Neural crest cell (in vitro differentiated cells): Measurements from ENCODE around the gene CILP2. TPM values are rescaled to one million over a fixed set of nuclear protein-coding genes. Genes with fewer than 3 reads are reported as not detected.
A peak's percentile ranks its signal among the peaks of the same experiment; 100 is the strongest.

ENCODE experiments used
- DNase-seq: peaks from one replicate; pipeline ENCODE4 v3.0.0; 2021; ENCODE audit warnings: low read depth, mixed read lengths, low spot score
- H3K27ac Mint-ChIP-seq: one replicate; pipeline ENCODE4 v1.8.0; 2021; ENCODE audit warnings: mild to moderate bottlenecking, mixed read lengths; ENCODE audit not compliant: unreplicated experiment
- H3K27me3 Mint-ChIP-seq: 2 replicates; pipeline ENCODE4 v1.8.0; 2021; ENCODE audit warnings: low read depth, mild to moderate bottlenecking, mixed read lengths
- H3K36me3 Mint-ChIP-seq: 2 replicates; pipeline ENCODE4 v1.8.0; 2021; ENCODE audit warnings: low read depth, mild to moderate bottlenecking, mixed read lengths
- H3K4me1 Mint-ChIP-seq: 2 replicates; pipeline ENCODE4 v1.8.0; 2021; ENCODE audit warnings: mixed read lengths
- H3K4me3 Mint-ChIP-seq: one replicate; pipeline ENCODE4 v1.8.0; 2021; ENCODE audit warnings: mild to moderate bottlenecking, mixed read lengths
- H3K9me3 Mint-ChIP-seq: 2 replicates; pipeline ENCODE4 v1.8.0; 2021; ENCODE audit warnings: mixed read lengths
- long read RNA-seq: library from polyadenylated mRNA; unstranded; transcript quantifications from one replicate; pipeline ENCODE4 v2.0.0, GENCODE V29; 2020
- total RNA-seq: library from RNA; stranded (reverse); gene quantifications from 2 replicates; pipeline ENCODE4 v1.2.1, GENCODE V29; 2021
- TF ChIP-seq, protein P1 (sequence below): fragments of 200-600 bp; sonication (generic); conservative IDR thresholded peaks from 2 replicates; pipeline ENCODE4 v1.5.0; 2021; ENCODE audit warnings: antibody characterized with exemption, mild to moderate bottlenecking

The CILP2 gene, protein sequence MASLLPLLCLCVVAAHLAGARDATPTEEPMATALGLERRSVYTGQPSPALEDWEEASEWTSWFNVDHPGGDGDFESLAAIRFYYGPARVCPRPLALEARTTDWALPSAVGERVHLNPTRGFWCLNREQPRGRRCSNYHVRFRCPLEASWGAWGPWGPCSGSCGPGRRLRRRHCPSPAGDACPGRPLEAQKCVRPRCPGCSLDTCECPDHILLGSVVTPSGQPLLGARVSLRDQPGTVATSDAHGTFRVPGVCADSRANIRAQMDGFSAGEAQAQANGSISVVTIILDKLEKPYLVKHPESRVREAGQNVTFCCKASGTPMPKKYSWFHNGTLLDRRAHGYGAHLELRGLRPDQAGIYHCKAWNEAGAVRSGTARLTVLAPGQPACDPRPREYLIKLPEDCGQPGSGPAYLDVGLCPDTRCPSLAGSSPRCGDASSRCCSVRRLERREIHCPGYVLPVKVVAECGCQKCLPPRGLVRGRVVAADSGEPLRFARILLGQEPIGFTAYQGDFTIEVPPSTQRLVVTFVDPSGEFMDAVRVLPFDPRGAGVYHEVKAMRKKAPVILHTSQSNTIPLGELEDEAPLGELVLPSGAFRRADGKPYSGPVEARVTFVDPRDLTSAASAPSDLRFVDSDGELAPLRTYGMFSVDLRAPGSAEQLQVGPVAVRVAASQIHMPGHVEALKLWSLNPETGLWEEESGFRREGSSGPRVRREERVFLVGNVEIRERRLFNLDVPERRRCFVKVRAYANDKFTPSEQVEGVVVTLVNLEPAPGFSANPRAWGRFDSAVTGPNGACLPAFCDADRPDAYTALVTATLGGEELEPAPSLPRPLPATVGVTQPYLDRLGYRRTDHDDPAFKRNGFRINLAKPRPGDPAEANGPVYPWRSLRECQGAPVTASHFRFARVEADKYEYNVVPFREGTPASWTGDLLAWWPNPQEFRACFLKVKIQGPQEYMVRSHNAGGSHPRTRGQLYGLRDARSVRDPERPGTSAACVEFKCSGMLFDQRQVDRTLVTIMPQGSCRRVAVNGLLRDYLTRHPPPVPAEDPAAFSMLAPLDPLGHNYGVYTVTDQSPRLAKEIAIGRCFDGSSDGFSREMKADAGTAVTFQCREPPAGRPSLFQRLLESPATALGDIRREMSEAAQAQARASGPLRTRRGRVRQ
- total RNA-seq, result 2.7 and 2.9 TPM in 2 replicates
- long read RNA-seq, result 0 reads

DNA sequence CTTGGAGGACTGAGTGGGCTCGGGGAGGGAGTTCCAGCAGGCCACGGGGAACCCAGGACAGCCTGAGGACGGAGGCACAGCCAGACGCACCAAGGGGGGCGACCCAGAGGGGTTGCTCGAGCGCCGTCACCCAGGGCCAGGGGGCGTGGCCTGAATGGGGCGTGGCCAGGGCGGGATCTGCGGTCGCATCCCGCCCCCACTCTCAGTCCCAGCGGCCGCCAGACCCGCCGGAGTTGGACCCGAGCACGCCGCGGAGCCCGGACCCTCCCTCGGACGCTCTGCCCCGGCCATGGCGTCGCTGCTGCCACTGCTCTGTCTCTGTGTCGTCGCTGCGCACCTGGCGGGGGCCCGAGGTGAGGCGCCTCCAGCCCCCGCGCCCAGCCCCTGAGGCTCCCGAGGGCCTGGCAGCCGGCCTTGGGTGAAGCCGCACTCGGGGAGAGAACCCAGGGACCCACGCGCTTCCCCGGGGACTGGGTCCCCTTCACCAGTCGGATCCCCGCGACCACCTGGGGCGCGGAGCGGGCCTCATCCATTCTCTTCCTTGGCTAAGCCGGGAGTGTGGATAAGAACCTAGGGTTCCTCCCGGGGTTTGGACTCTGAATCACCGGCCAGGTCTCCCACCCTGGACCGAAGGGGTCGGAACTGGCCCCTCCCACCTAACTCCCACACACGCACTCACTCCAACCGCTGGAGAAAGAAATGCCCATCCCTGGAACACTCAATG is at the start of gene CILP2:
TSS of gene CILP2 (plus strand) at position 205 of the 724 bp plus-strand sequence. CDS start at position 290, 85 bp downstream.
- Mint-ChIP-seq H3K36me3 (peaks cover 5% of the 10 kb centered on the region), H3K4me3 (peak within 1 kb of the TSS; percentile 64), H3K9me3 (no peaks in the 10 kb centered on the region), H3K27me3 (peaks cover 23% of the 10 kb centered on the region), H3K4me1 (peaks cover 19% of the 10 kb centered on the region), H3K27ac (no peak within 1 kb of the TSS)
- peak; percentile 69 for DNase-seq
- TF ChIP-seq, protein P1, sequence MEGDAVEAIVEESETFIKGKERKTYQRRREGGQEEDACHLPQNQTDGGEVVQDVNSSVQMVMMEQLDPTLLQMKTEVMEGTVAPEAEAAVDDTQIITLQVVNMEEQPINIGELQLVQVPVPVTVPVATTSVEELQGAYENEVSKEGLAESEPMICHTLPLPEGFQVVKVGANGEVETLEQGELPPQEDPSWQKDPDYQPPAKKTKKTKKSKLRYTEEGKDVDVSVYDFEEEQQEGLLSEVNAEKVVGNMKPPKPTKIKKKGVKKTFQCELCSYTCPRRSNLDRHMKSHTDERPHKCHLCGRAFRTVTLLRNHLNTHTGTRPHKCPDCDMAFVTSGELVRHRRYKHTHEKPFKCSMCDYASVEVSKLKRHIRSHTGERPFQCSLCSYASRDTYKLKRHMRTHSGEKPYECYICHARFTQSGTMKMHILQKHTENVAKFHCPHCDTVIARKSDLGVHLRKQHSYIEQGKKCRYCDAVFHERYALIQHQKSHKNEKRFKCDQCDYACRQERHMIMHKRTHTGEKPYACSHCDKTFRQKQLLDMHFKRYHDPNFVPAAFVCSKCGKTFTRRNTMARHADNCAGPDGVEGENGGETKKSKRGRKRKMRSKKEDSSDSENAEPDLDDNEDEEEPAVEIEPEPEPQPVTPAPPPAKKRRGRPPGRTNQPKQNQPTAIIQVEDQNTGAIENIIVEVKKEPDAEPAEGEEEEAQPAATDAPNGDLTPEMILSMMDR, result peak; percentile 12

DNA sequence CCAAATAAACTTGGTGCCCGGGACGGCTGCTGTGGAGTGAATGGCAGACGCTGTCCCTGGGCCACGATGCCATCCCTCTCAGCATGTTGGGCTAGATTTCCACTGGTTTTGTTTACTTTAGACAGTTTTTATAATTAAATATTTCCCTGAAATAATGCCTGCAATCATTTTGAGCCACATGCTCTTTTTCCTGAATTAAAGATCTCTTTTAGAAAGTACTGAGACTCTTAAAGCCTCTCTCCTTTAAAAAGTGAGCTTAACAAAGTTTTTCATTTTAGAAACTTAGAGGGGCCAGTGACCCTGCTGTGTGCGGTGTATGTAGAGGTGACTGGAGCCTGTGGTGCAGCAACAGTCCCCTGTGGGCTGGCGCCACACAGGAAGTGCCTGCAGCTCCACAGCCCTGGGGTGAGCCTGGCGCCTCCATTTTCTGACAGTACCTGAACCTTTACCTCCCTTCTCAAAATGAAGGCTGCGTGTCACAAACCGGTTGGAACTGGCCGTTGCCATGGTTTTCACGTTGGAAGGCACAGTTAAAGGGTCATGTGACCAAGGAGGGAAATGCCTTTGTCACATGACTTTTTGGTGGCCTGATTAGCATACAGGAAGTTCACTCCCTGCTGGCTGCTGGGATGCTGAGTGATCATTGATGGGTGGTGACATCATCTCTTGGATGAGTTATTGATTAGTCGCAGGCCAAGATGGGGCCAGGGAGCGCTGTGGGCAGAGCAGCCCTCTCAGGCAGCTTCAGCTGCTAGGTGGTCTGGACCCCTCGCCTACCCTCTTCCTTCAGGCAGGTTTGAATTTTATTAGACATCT is 49.0 kb upstream of the CILP2 start:
- H3K4me3 Mint-ChIP-seq, result peak overlapping the region; percentile 83
- DNase-seq, result peak; percentile 55
- no peaks in the 10 kb centered on the region for H3K27me3 Mint-ChIP-seq
- peak overlapping the region; percentile 99 for H3K27ac Mint-ChIP-seq
- H3K9me3 Mint-ChIP-seq, result no peaks in the 10 kb centered on the region
- peaks cover 33% of the 10 kb centered on the region for H3K4me1 Mint-ChIP-seq
- no peaks in the 10 kb centered on the region for H3K36me3 Mint-ChIP-seq
- TF ChIP-seq, protein P1, result no peak

DNA sequence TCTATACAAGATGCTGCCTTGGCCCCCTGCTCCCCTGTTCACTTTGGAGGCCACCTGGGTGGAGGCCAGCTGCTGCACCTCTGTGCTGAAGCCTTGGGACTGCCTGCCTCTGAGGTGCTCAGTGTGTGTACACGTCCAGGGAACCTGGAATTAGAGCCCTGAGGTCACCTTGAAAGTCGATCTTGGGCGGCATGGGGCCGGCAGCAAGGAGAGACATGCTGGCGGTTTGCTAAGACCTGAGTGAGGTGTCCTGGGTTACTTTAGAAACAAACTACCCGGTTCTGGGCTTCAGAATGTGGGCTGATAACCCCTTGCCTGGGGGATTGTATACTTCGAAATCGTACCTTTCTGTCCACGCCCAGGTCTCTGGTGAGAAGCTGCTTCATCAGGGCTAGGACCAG is 48.3 kb upstream of the CILP2 start:
- peak overlapping the region; percentile 99 for H3K27ac Mint-ChIP-seq
- H3K4me1 Mint-ChIP-seq, result peaks cover 33% of the 10 kb centered on the region
- DNase-seq, result no peak
- no peaks in the 10 kb centered on the region for H3K9me3 Mint-ChIP-seq
- no peaks in the 10 kb centered on the region for H3K36me3 Mint-ChIP-seq
- no peaks in the 10 kb centered on the region for H3K27me3 Mint-ChIP-seq
- TF ChIP-seq, protein P1, result no peak
- H3K4me3 Mint-ChIP-seq, result peak overlapping the region; percentile 83

DNA sequence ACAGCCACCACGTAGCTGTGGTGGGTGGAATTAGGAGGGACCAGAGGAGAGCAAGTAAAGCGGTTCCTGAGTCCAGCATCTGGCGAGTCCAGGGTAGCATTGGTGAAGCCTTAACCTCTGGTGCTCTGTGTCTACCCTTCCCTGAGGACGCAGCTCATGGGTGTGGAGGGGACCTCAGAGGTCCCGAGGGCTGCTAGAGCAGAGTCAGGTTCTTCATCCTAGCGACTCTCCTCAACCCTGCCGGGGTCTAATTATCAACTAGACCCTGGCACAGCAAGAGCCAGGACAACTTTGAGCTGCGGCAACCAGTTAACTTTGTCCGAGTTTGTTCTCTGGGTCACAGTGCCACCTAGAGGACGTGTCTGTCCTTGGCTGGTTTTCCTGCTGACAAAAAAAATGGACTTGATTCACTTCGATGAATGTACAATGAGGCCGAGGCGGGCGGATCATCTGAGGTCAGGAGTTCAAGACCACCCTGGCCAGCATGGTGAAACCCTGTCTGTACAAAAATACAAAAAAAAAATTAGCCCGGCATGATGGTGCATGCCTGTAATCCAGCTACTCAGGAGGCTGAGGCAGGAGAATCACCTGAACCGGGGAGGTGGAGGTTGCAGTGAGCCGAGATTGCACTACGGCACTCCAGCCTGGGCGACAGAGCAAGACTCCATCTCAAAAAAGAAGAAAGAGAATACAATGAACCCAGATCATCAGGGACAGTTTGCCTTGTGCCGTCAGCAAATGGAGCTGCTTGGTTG is 47.7 kb upstream of the CILP2 start:
- Mint-ChIP-seq H3K4me1 (peaks cover 33% of the 10 kb centered on the region), H3K36me3 (no peaks in the 10 kb centered on the region), H3K27me3 (no peaks in the 10 kb centered on the region), H3K9me3 (no peaks in the 10 kb centered on the region), H3K4me3 (peak overlapping the region; percentile 67), H3K27ac (peak overlapping the region; percentile 73)
- DNase-seq, result peak; percentile 85
- TF ChIP-seq, protein P1, result peak; percentile 91
